Adrenal gland (tissue), 12 donors: ENCODE data around the gene IGF2R. TPM values are rescaled to one million over a fixed set of nuclear protein-coding genes. Genes with fewer than 3 reads are reported as not detected.

Experiments
- DNase-seq, 7 donors: peaks; one replicate each; pipeline ENCODE4 v3.0.0-alpha.2; 2019 to 2020
- H3K27ac ChIP-seq, 5 donors: fragments of 200-600 bp; sonication (generic) in 4 of 5; 1 replicate in 3 of 5; 2 replicates in 2 of 5; pipeline versions ENCODE4 v1.5.1 to v1.8.0; 2016 to 2020; ENCODE audit warnings: mild to moderate bottlenecking in 1 of 5
- H3K27me3 ChIP-seq: fragments of 200-600 bp; 2 replicates; pipeline ENCODE4 v1.8.0; 2021
- H3K36me3 ChIP-seq, 2 donors: fragments of 200-600 bp; replicated peaks in 1 of 2; 1 replicate in 1 of 2; 2 replicates in 1 of 2; pipeline versions ENCODE4 v1.5.1 to v1.8.0; 2018 to 2022
- H3K4me1 ChIP-seq, 2 donors: fragments of 200-600 bp; replicated peaks in 1 of 2; 1 replicate in 1 of 2; 2 replicates in 1 of 2; pipeline versions ENCODE4 v1.5.1 to v1.8.0; 2018 to 2021
- H3K4me3 ChIP-seq, 4 donors: fragments of 200-600 bp; sonication (generic) in 3 of 4; one replicate each; pipeline ENCODE4 v1.5.1; 2016 to 2018
- H3K9me3 ChIP-seq, 3 donors: fragments of 200-600 bp; sonication (generic) in 1 of 3; replicated peaks in 1 of 3; 1 replicate in 2 of 3; 2 replicates in 1 of 3; pipeline versions ENCODE4 v1.5.1 to v1.8.0; 2016 to 2021
- POLR2A ChIP-seq, 2 donors: fragments of 450-650 bp; IDR thresholded peaks; one replicate each; pipeline ENCODE4 v1.6.1; 2017; ENCODE audit warnings: antibody characterized with exemption in 2 of 2, mild to moderate bottlenecking in 2 of 2, moderate library complexity in 1 of 2
- WGBS, 4 donors: extraction: QIAGEN DNeasy Blood & Tissue Kit in 2 of 4; methylation state at CpG; one replicate each; pipeline versions ENCODE4 v1.1.5 to v1.1.7; 2013 to 2017; 5-methylcytosine and 5-hydroxymethylcytosine counted together
- intact Hi-C, 2 donors: fragments of 100-400 bp; cut with DNase I; formaldehyde crosslinking; loops; one replicate each; pipeline versions ENCODE4 v1.14.1 to v1.15.0; 2022 to 2023
- polyA plus RNA-seq, 3 donors: library from polyadenylated mRNA; stranded (reverse); fragments of 200-250 nt in 2 of 3; fragments of 350-450 nt in 1 of 3; fragmentation: Illumina TruSeq in 1 of 3; extraction: RNeasy Lipid Tissue Mini Kit (QIAGEN cat#74804) in 1 of 3; gene quantifications; one replicate each; pipeline ENCODE4 v1.2.3, GENCODE V29; 2013 to 2014
- total RNA-seq, 9 donors: library from RNA; depleted of rRNA in 4 of 9; stranded (reverse); fragments of >200 nt in 4 of 9; fragments of 120-200 nt in 1 of 9; fragmentation: NEBNext Ultra II Directional in 1 of 9; extraction: Animal tissue kit (Norgen Biotek cat#: 25700) in 1 of 9; gene quantifications; one replicate each; pipeline versions ENCODE4 v1.1.0 to v1.2.4, GENCODE V29; 2013 to 2023
- TF ChIP-seq, protein P1 (sequence below), 6 experiments: fragments of 450-650 bp in 4 of 6; fragments of 200-600 bp in 2 of 6; sonication (generic) in 1 of 6; IDR thresholded peaks; 1 replicate in 5 of 6; 2 replicates in 1 of 6; pipeline versions ENCODE4 v1.5.1 to v1.8.0; 2016 to 2021; ENCODE audit warnings: antibody characterized with exemption in 6 of 6, mild to moderate bottlenecking in 2 of 6, moderate library complexity in 1 of 6
- donor health status: healthy with polysubstance abuse.
- donor health status: Bipolar disorder and iron deficiency.
- donor health status: DM: yes; HTN: yes; CAD: no.
- donor health status: DM: no; HTN: no; CAD: no.
- donor health status: DM: no; HTN: no; CAD: no.
- donor health status: DM: yes; HTN: yes; CAD: no.

The IGF2R gene
- total and polyA plus RNA-seq, 12 donors = 17.1 to 154 (median 89.8) TPM

- TF ChIP-seq, protein P1, sequence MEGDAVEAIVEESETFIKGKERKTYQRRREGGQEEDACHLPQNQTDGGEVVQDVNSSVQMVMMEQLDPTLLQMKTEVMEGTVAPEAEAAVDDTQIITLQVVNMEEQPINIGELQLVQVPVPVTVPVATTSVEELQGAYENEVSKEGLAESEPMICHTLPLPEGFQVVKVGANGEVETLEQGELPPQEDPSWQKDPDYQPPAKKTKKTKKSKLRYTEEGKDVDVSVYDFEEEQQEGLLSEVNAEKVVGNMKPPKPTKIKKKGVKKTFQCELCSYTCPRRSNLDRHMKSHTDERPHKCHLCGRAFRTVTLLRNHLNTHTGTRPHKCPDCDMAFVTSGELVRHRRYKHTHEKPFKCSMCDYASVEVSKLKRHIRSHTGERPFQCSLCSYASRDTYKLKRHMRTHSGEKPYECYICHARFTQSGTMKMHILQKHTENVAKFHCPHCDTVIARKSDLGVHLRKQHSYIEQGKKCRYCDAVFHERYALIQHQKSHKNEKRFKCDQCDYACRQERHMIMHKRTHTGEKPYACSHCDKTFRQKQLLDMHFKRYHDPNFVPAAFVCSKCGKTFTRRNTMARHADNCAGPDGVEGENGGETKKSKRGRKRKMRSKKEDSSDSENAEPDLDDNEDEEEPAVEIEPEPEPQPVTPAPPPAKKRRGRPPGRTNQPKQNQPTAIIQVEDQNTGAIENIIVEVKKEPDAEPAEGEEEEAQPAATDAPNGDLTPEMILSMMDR (IDR thresholded peaks at IDR 0.05) = no peak
- TF ChIP-seq POLR2A (IDR thresholded peaks at IDR 0.05) = no peak
- H3K9me3 ChIP-seq = no peaks in the 10 kb centered on the region
- H3K27me3 ChIP-seq = no peaks in the 10 kb centered on the region
- no peak overlapping the region for H3K4me3 ChIP-seq
- WGBS, 4 donors = 92 to 99% (median 97%) methylated on average over 4 to 7 of the region's 7 CpGs
- H3K36me3 ChIP-seq = peaks cover 0 to 90% of the 10 kb centered on the region in 2 donors
- no peak for DNase-seq
- intact Hi-C loops = no loop called here
- no peaks in the 10 kb centered on the region for H3K4me1 ChIP-seq
- no peak overlapping the region for H3K27ac ChIP-seq
These were observed 86.0 kb downstream of the IGF2R start for GRCh38 chr6:160054913-160055312.

GRCh38 chr6:160055378-160055777 lies 86.5 kb downstream of the IGF2R start:
- intact Hi-C loops = no loop called here
- Histone ChIP-seq H3K27ac (no peak overlapping the region), H3K36me3 (peaks cover 0 to 88% of the 10 kb centered on the region in 2 donors), H3K4me1 (no peaks in the 10 kb centered on the region), H3K27me3 (no peaks in the 10 kb centered on the region), H3K9me3 (no peaks in the 10 kb centered on the region), H3K4me3 (no peak overlapping the region)
- WGBS, 4 donors = 91 to 100% (median 95%) methylated on average over 3 to 5 of the region's 5 CpGs
- no peak for DNase-seq
- no peak for TF ChIP-seq POLR2A (IDR thresholded peaks at IDR 0.05)
- TF ChIP-seq, protein P1 (IDR thresholded peaks at IDR 0.05) = no peak

GRCh38 chr6:160055813-160056212 lies 86.9 kb downstream of the IGF2R start:
- Histone ChIP-seq H3K4me1 (no peaks in the 10 kb centered on the region), H3K9me3 (no peaks in the 10 kb centered on the region), H3K4me3 (no peak overlapping the region), H3K27me3 (no peaks in the 10 kb centered on the region), H3K36me3 (peaks cover 0 to 88% of the 10 kb centered on the region in 2 donors), H3K27ac (no peak overlapping the region)
- intact Hi-C loops = no loop called here
- WGBS, 4 donors = 73 to 94% (median 83%) methylated on average over 6 of the region's 6 CpGs
- TF ChIP-seq POLR2A (IDR thresholded peaks at IDR 0.05) = no peak
- TF ChIP-seq, protein P1 (IDR thresholded peaks at IDR 0.05) = no peak
- DNase-seq = no peak

DNA sequence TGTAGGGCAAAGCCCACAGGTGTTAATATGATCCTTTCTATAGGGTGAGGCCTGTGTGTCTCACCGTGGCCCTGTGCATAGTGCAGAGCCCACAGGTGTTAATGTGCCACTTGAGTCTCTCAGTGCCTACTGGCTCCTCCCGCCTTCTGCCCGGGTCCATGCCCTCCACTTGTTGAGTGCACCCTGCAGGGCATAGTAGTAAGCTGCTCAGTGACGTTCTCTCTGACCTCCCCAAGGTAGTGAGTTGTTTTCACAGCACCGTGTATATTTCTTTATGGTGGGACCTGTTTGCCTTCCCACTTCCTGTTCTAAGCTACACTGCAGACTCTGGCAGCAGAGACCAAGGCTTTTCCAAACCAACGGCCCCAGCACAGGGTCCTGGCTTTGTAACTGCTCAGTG lies 88.2 kb downstream of the IGF2R start:
- no peaks in the 10 kb centered on the region for H3K9me3 ChIP-seq
- intact Hi-C loops = no loop called here
- H3K4me3 ChIP-seq = no peak overlapping the region
- H3K27me3 ChIP-seq = no peaks in the 10 kb centered on the region
- no peak for DNase-seq
- no peaks in the 10 kb centered on the region for H3K4me1 ChIP-seq
- H3K27ac ChIP-seq = no peak overlapping the region
- H3K36me3 ChIP-seq = peaks cover 0 to 88% of the 10 kb centered on the region in 2 donors
- WGBS, 4 donors = 69 to 81% (median 73%) methylated on average over 4 to 6 of the region's 6 CpGs
- TF ChIP-seq POLR2A (IDR thresholded peaks at IDR 0.05) = no peak
- TF ChIP-seq, protein P1 (IDR thresholded peaks at IDR 0.05) = no peak
